Loucy (cell line): ENCODE results near the gene IRF3.

Experiments
- H2AFZ ChIP-seq: fragments of 200-600 bp; sonication (generic); 2 replicates; pipeline ENCODE4 v1.6.0; 2016; ENCODE audit warnings: antibody characterized with exemption, mild to moderate bottlenecking, low read length, moderate library complexity
- H3F3A ChIP-seq: fragments of 200-600 bp; 2 replicates; pipeline ENCODE4 v1.6.0; 2016; ENCODE audit warnings: antibody characterized with exemption, low read depth, mild to moderate bottlenecking
- H3K27me3 ChIP-seq: fragments of 200-600 bp; sonication (generic); 2 replicates; pipeline ENCODE4 v1.6.1; 2014; ENCODE audit warnings: low read length, mild to moderate bottlenecking; ENCODE audit not compliant: insufficient read depth, poor library complexity, severe bottlenecking
- H3K36me3 ChIP-seq: fragments of 200-600 bp; sonication (generic); 2 replicates; pipeline ENCODE4 v1.6.1; 2016; ENCODE audit warnings: low read length; ENCODE audit not compliant: insufficient read depth
- H3K4me1 ChIP-seq: fragments of 200-600 bp; sonication (generic); 2 replicates; pipeline ENCODE4 v1.5.1; 2014; ENCODE audit warnings: low read length, mild to moderate bottlenecking; ENCODE audit not compliant: insufficient read depth, poor library complexity, severe bottlenecking
- H3K4me2 ChIP-seq: fragments of 200-600 bp; sonication (generic); 2 replicates; pipeline ENCODE4 v1.6.0; 2014; ENCODE audit warnings: antibody characterized with exemption, low read length, low read depth, mild to moderate bottlenecking; ENCODE audit not compliant: poor library complexity, severe bottlenecking
- H3K4me3 ChIP-seq: fragments of 200-600 bp; sonication (generic); 2 replicates; pipeline ENCODE4 v1.5.1; 2014; ENCODE audit warnings: low read length, mild to moderate bottlenecking, mixed read lengths; ENCODE audit not compliant: poor library complexity, severe bottlenecking
- H3K79me2 ChIP-seq: fragments of 200-600 bp; sonication (generic); 2 replicates; pipeline ENCODE4 v1.6.1; 2014; ENCODE audit warnings: low read length; ENCODE audit not compliant: insufficient read depth
- H3K9ac ChIP-seq: fragments of 200-600 bp; sonication (generic); 2 replicates; pipeline ENCODE4 v1.6.0; 2014; ENCODE audit warnings: mild to moderate bottlenecking, low read depth, low read length, moderate library complexity; ENCODE audit not compliant: poor library complexity, severe bottlenecking
- H3K9me2 ChIP-seq: fragments of 200-600 bp; sonication (generic); replicated peaks from 2 replicates; pipeline ENCODE4 v1.6.1; 2016; ENCODE audit warnings: low read depth, low read length, mixed read lengths
- H3K9me3 ChIP-seq: fragments of 200-600 bp; sonication (generic); 2 replicates; pipeline ENCODE4 v1.6.1; 2014; ENCODE audit warnings: mild to moderate bottlenecking, antibody characterized with exemption, low read length, low read depth; ENCODE audit not compliant: insufficient read depth
- H4K20me1 ChIP-seq: fragments of 200-600 bp; sonication (generic); 2 replicates; pipeline ENCODE4 v1.6.0; 2014; ENCODE audit warnings: antibody characterized with exemption, low read length, mild to moderate bottlenecking; ENCODE audit not compliant: insufficient read depth, poor library complexity, severe bottlenecking
- CTCF ChIP-seq: fragments of 200-600 bp; sonication (generic); conservative IDR thresholded peaks from 2 replicates; pipeline ENCODE4 v1.5.1; 2014; ENCODE audit warnings: mild to moderate bottlenecking, antibody characterized with exemption, low read length
- EZH2phosphoT487 ChIP-seq: fragments of 200-600 bp; IDR thresholded peaks from 2 replicates; pipeline ENCODE4 v1.6.1; 2018; ENCODE audit warnings: antibody characterized with exemption, mild to moderate bottlenecking, moderate library complexity, borderline replicate concordance

Gene IRF3

GRCh38 chr19:49632576-49632975 is 33.1 kb downstream of the IRF3 start:
- Histone ChIP-seq H3K9ac (no peak overlapping the region), H3K36me3 (peaks cover 2% of the 10 kb centered on the region; the same call in 1 of the 2 replicates), H2AFZ (no peak overlapping the region), H3K4me2 (no peak overlapping the region), H3K4me1 (peaks cover 4% of the 10 kb centered on the region), H3K4me3 (no peak overlapping the region), H4K20me1 (no peaks in the 10 kb centered on the region), H3K79me2 (no peaks in the 10 kb centered on the region), H3K9me3 (no peaks in the 10 kb centered on the region), H3K27me3 (no peaks in the 10 kb centered on the region), H3F3A (no peaks in the 10 kb centered on the region), H3K9me2 (no peaks in the 10 kb centered on the region)
- TF ChIP-seq CTCF (no peak), EZH2phosphoT487 (no peak)

- Histone ChIP-seq H3K9me3 (no peaks in the 10 kb centered on the region), H3K9me2 (no peaks in the 10 kb centered on the region), H3K27me3 (no peaks in the 10 kb centered on the region), H3F3A (no peaks in the 10 kb centered on the region), H2AFZ (no peak overlapping the region), H3K4me1 (peaks cover under 1% of the 10 kb centered on the region), H3K36me3 (peaks cover 11% of the 10 kb centered on the region; the same call in 1 of the 2 replicates), H3K9ac (no peak overlapping the region), H3K4me2 (no peak overlapping the region), H3K4me3 (no peak overlapping the region), H3K79me2 (no peaks in the 10 kb centered on the region), H4K20me1 (no peaks in the 10 kb centered on the region)
- TF ChIP-seq EZH2phosphoT487, result no peak
- no peak for TF ChIP-seq CTCF
Measured at GRCh38 chr19:49631610-49632192, 34.0 kb downstream of the IRF3 start.

- no peaks in the 10 kb centered on the region for H3K4me1 ChIP-seq
- H3K4me3 ChIP-seq, result no peak overlapping the region
- no peak overlapping the region for H2AFZ ChIP-seq
- no peaks in the 10 kb centered on the region for H3K27me3 ChIP-seq
- no peaks in the 10 kb centered on the region for H3K79me2 ChIP-seq
- TF ChIP-seq EZH2phosphoT487 (no peak), CTCF (no peak)
- peaks cover 17% of the 10 kb centered on the region; the same call in 1 of the 2 replicates for H3K36me3 ChIP-seq
- no peak overlapping the region for H3K4me2 ChIP-seq
- no peaks in the 10 kb centered on the region for H3K9me3 ChIP-seq
- no peak overlapping the region for H3K9ac ChIP-seq
- H3F3A ChIP-seq, result no peaks in the 10 kb centered on the region
- H4K20me1 ChIP-seq, result no peaks in the 10 kb centered on the region
- H3K9me2 ChIP-seq, result no peaks in the 10 kb centered on the region
Measured at GRCh38 chr19:49631014-49631588, 34.6 kb downstream of the IRF3 start.
